HepG2 (cell line): ENCODE data around the gene CUL1. TPM values are rescaled to one million over a fixed set of nuclear protein-coding genes. Genes with fewer than 3 reads are reported as not detected.

ENCODE experiments used
- BORCS8-MEF2B ChIP-seq: sonication (generic); formaldehyde crosslinking; IDR thresholded peaks from 2 replicates; pipeline ENCODE4 v1.8.0; 2022; ENCODE audit warnings: mild to moderate bottlenecking, missing genetic modification reagents
- CENPBD1 ChIP-seq: sonication (generic); formaldehyde crosslinking; IDR thresholded peaks from 2 replicates; pipeline ENCODE4 v1.8.0; 2022; ENCODE audit warnings: missing genetic modification reagents, low read depth, mild to moderate bottlenecking, borderline replicate concordance
- HOXA9 ChIP-seq: sonication (generic); formaldehyde crosslinking; IDR thresholded peaks from 2 replicates; pipeline ENCODE4 v1.8.1; 2022; ENCODE audit warnings: missing genetic modification reagents, mild to moderate bottlenecking, moderate library complexity, borderline replicate concordance
- JDP2 ChIP-seq: sonication (generic); formaldehyde crosslinking; IDR thresholded peaks from 2 replicates; pipeline ENCODE4 v1.8.1; 2022; ENCODE audit warnings: missing genetic modification reagents, borderline replicate concordance
- KAT8 ChIP-seq: IDR thresholded peaks from 2 replicates; pipeline ENCODE4 v1.6.1; 2016; ENCODE audit warnings: missing genetic modification reagents, missing compliant biosample characterization
- KDM1A ChIP-seq: IDR thresholded peaks from 2 replicates; pipeline ENCODE4 v1.6.1; 2016; ENCODE audit warnings: missing compliant biosample characterization
- MIXL1 ChIP-seq: IDR thresholded peaks from 2 replicates; pipeline ENCODE4 v1.6.1; 2016
- NR2F6 ChIP-seq, 2 experiments: IDR thresholded peaks; 2 replicates each; pipeline ENCODE4 v1.6.1; 2016; ENCODE audit warnings: antibody characterized with exemption in 1 of 2, mild to moderate bottlenecking in 1 of 2
- PAWR ChIP-seq: sonication (generic); formaldehyde crosslinking; IDR thresholded peaks from 2 replicates; pipeline ENCODE4 v1.4.0; 2020; ENCODE audit warnings: missing genetic modification reagents, mild to moderate bottlenecking, borderline replicate concordance
- PPARG ChIP-seq: conservative IDR thresholded peaks from 2 replicates; pipeline ENCODE4 v1.6.1; 2016; ENCODE audit warnings: missing biosample characterization, missing genetic modification reagents
- ZBTB2 ChIP-seq: sonication (generic); formaldehyde crosslinking; IDR thresholded peaks from 2 replicates; pipeline ENCODE4 v1.8.0; 2022; ENCODE audit warnings: low read depth, missing genetic modification reagents
- ZNF326 ChIP-seq: sonication (generic); formaldehyde crosslinking; IDR thresholded peaks from 2 replicates; pipeline ENCODE4 v1.4.0; 2020; ENCODE audit warnings: missing genetic modification reagents, borderline replicate concordance
- ZNF451 ChIP-seq: sonication (generic); formaldehyde crosslinking; IDR thresholded peaks from 2 replicates; pipeline ENCODE4 v1.5.0; 2020; ENCODE audit warnings: mild to moderate bottlenecking, missing genetic modification reagents
- ZNF674 ChIP-seq: sonication (generic); formaldehyde crosslinking; IDR thresholded peaks from 2 replicates; pipeline ENCODE4 v1.5.0; 2020; ENCODE audit warnings: low read depth, mild to moderate bottlenecking, missing genetic modification reagents
- ZNF7 ChIP-seq: IDR thresholded peaks from 2 replicates; pipeline ENCODE4 v1.6.1; 2016; ENCODE audit warnings: missing biosample characterization, missing genetic modification reagents
- ZSCAN9 ChIP-seq: IDR thresholded peaks from 2 replicates; pipeline ENCODE4 v1.6.1; 2016; ENCODE audit warnings: borderline replicate concordance
- polyA plus RNA-seq, 8 experiments: library from polyadenylated mRNA; depleted of rRNA in 3 of 8; stranded (reverse) in 7 of 8; unstranded in 1 of 8; fragments of >200 nt; fragmentation: Illumina TruSeq in 4 of 8; extraction: Trizol in 4 of 8; gene quantifications; 2 replicates each; pipeline versions ENCODE4 v1.2.1 to v1.2.3, GENCODE V29; 2011 to 2016; ENCODE audit warnings: low read depth in 4 of 8, missing spikeins in 1 of 8, mixed read lengths in 1 of 8; ENCODE audit not compliant: insufficient read depth in 1 of 8
- total RNA-seq, 5 experiments: library from RNA; depleted of rRNA; stranded (reverse); fragments of >200 nt; fragmentation: Illumina TruSeq; extraction: Trizol; gene quantifications; 2 replicates each; pipeline ENCODE4 v1.2.3, GENCODE V29; 2016; ENCODE audit warnings: low read depth in 1 of 5
- TF ChIP-seq, protein P1 (sequence below): sonication (generic); formaldehyde crosslinking; IDR thresholded peaks from 2 replicates; pipeline ENCODE4 v1.4.0; 2020; ENCODE audit warnings: mild to moderate bottlenecking, missing genetic modification reagents
- TF ChIP-seq, protein P2 (sequence below): sonication (generic); formaldehyde crosslinking; IDR thresholded peaks from 2 replicates; pipeline ENCODE4 v1.4.0; 2020; ENCODE audit warnings: missing genetic modification reagents
- TF ChIP-seq, protein P3 (sequence below): IDR thresholded peaks from 2 replicates; pipeline ENCODE4 v1.4.0; 2020; ENCODE audit warnings: mild to moderate bottlenecking, missing genetic modification reagents
- TF ChIP-seq, protein P4 (sequence below): sonication (generic); formaldehyde crosslinking; IDR thresholded peaks from 2 replicates; pipeline ENCODE4 v1.5.1; 2020; ENCODE audit warnings: mild to moderate bottlenecking, missing genetic modification reagents, moderate library complexity

CUL1 gene
- total and polyA plus RNA-seq, 2 of the 13 experiments (the other 11 are each of a cell fraction or from before 2014, with no cell fraction given) = 30.1 to 45.9 TPM

- TF ChIP-seq, protein P1, sequence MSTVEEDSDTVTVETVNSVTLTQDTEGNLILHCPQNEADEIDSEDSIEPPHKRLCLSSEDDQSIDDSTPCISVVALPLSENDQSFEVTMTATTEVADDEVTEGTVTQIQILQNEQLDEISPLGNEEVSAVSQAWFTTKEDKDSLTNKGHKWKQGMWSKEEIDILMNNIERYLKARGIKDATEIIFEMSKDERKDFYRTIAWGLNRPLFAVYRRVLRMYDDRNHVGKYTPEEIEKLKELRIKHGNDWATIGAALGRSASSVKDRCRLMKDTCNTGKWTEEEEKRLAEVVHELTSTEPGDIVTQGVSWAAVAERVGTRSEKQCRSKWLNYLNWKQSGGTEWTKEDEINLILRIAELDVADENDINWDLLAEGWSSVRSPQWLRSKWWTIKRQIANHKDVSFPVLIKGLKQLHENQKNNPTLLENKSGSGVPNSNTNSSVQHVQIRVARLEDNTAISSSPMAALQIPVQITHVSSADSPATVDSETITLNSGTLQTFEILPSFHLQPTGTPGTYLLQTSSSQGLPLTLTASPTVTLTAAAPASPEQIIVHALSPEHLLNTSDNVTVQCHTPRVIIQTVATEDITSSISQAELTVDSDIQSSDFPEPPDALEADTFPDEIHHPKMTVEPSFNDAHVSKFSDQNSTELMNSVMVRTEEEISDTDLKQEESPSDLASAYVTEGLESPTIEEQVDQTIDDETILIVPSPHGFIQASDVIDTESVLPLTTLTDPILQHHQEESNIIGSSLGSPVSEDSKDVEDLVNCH (CRISPR knock-in tag) = no peak
- TF ChIP-seq ZNF451 (CRISPR knock-in tag) (no peak), PPARG (peak; percentile 19; the same call in 1 of the 2 replicates), MIXL1 (CRISPR knock-in tag) (no peak), PAWR (CRISPR knock-in tag) (no peak), BORCS8-MEF2B (no peak), ZBTB2 (peak; percentile 97), ZNF326 (no peak), KDM1A (CRISPR knock-in tag) (no peak), JDP2 (no peak), ZNF7 (CRISPR knock-in tag) (no peak), HOXA9 (CRISPR knock-in tag) (no peak), ZSCAN9 (CRISPR knock-in tag) (peak; percentile 33; the same call in 1 of the 2 replicates), ZNF674 (peak; percentile 67; the same call in 1 of the 2 replicates), NR2F6 (IDR thresholded peaks at IDR 0.05) (no peak), NR2F6 (CRISPR knock-in tag; IDR thresholded peaks at IDR 0.05) (no peak), KAT8 (no peak), CENPBD1 (CRISPR knock-in tag) (no peak)
- TF ChIP-seq, protein P2, sequence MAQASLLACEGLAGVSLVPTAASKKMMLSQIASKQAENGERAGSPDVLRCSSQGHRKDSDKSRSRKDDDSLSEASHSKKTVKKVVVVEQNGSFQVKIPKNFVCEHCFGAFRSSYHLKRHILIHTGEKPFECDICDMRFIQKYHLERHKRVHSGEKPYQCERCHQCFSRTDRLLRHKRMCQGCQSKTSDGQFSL (CRISPR knock-in tag) = no peak
- TF ChIP-seq, protein P3, sequence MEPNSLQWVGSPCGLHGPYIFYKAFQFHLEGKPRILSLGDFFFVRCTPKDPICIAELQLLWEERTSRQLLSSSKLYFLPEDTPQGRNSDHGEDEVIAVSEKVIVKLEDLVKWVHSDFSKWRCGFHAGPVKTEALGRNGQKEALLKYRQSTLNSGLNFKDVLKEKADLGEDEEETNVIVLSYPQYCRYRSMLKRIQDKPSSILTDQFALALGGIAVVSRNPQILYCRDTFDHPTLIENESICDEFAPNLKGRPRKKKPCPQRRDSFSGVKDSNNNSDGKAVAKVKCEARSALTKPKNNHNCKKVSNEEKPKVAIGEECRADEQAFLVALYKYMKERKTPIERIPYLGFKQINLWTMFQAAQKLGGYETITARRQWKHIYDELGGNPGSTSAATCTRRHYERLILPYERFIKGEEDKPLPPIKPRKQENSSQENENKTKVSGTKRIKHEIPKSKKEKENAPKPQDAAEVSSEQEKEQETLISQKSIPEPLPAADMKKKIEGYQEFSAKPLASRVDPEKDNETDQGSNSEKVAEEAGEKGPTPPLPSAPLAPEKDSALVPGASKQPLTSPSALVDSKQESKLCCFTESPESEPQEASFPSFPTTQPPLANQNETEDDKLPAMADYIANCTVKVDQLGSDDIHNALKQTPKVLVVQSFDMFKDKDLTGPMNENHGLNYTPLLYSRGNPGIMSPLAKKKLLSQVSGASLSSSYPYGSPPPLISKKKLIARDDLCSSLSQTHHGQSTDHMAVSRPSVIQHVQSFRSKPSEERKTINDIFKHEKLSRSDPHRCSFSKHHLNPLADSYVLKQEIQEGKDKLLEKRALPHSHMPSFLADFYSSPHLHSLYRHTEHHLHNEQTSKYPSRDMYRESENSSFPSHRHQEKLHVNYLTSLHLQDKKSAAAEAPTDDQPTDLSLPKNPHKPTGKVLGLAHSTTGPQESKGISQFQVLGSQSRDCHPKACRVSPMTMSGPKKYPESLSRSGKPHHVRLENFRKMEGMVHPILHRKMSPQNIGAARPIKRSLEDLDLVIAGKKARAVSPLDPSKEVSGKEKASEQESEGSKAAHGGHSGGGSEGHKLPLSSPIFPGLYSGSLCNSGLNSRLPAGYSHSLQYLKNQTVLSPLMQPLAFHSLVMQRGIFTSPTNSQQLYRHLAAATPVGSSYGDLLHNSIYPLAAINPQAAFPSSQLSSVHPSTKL = 0 out of 2 replicates have a peak, but pooled peaks have one; percentile 6
- TF ChIP-seq, protein P4, sequence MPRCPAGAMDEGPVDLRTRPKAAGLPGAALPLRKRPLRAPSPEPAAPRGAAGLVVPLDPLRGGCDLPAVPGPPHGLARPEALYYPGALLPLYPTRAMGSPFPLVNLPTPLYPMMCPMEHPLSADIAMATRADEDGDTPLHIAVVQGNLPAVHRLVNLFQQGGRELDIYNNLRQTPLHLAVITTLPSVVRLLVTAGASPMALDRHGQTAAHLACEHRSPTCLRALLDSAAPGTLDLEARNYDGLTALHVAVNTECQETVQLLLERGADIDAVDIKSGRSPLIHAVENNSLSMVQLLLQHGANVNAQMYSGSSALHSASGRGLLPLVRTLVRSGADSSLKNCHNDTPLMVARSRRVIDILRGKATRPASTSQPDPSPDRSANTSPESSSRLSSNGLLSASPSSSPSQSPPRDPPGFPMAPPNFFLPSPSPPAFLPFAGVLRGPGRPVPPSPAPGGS (CRISPR knock-in tag) = 0 out of 2 replicates have a peak, but pooled peaks have one; percentile 39
These were observed at the start of gene CUL1 (continued) for GRCh38 chr7:148698397-148699023.
